HL-60/S4 treated with phorbol 12-myristate 13-acetate at 8.2 ng/mL for 4 days and 3 days (cell line): ENCODE data around the gene ADD1.
"Not testable (repeated sequence)": the region's sequence is repeated elsewhere in the genome, so short reads cannot be mapped to it uniquely, and the experiment has no call there.

Experiments used
- in situ Hi-C: fragments of 300-500 bp; cut with MboI; formaldehyde crosslinking; loops from 2 replicates; pipeline ENCODE4 v1.15.0; 2022; ENCODE audit warnings: low sequenced_read_pairs

The ADD1 gene

DNA sequence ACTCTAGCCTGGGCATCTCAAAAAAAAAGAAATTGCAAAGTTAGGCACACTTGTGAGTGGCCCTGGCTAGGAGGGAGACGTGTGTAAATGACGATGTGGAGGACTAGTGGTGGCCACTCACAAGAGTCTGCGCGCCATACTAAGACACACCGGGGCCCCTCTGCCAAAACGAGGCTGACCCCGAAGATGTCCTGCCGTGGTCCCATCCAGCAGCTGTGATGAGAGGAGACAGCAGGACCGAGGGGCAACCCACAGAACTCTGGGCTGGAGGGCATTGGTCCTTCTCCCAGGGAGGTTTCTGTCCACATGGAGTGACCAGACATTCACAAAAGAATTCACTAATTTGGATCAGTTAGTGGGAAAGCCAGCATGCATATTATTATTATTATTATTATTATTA, 72.1 kb downstream of the ADD1 start:
- in situ Hi-C loops, result no loop called here

GRCh38 chr4:2916696-2917095, 73.1 kb downstream of the ADD1 start:
- in situ Hi-C loops, result not testable (repeated sequence)

GRCh38 chr4:2918300-2918699, 74.7 kb downstream of the ADD1 start:
- in situ Hi-C loops, result not testable (repeated sequence)

GRCh38 chr4:2918714-2919113, 75.1 kb downstream of the ADD1 start:
- in situ Hi-C loops, result not testable (repeated sequence)

- in situ Hi-C loops, result not testable (repeated sequence)
Observed at GRCh38 chr4:2922453-2923101, 78.9 kb downstream of the ADD1 start.

DNA sequence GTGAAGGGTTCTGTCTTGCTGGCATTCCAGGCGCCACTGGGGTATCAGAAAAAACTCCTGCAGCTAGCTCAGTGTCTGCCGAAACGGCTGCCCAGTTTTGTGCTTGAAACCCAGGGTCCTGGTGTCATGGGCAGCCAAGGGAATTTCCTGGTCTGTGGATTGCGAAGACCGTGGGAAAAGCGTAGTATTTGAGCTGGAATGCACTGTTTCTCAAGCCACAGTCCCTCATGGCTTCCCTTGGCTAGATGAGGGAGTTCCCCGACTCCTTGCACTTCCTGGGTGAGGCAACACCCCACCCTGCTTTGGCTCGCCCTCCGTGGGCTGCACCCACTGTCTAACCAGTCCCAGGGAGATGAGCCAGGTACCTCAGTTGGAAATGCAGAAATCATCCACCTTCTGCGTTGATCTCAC, 79.5 kb downstream of the ADD1 start:
- in situ Hi-C loops, result no loop called here

DNA sequence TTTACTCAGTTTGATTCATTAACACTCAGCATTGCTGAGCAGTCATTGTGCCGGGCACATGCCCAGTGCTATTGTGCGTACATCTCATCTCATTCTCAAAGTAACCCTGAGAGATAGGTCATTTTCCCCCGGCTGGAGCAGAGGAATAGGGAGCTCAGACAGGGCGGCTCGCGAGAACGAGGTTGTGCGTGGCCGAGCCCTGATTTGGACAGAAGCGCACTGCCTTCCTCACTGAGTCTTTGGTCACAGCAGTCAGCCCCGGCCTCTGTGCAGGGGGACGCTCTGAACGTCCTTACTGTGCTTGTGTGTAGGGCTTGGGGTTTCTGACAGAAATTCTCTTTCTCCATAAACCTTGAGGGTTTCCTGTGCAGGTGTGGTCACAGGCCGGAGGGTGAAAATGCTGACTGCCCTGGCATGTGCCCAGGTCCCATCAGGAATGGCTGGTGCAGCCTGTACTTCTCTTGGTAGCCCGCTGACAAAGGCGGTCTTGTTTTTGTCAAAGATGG, 80.1 kb downstream of the ADD1 start:
- in situ Hi-C loops, result no loop called here

- in situ Hi-C loops, result no loop called here
Observed at GRCh38 chr4:2924286-2924685, 80.6 kb downstream of the ADD1 start.

DNA sequence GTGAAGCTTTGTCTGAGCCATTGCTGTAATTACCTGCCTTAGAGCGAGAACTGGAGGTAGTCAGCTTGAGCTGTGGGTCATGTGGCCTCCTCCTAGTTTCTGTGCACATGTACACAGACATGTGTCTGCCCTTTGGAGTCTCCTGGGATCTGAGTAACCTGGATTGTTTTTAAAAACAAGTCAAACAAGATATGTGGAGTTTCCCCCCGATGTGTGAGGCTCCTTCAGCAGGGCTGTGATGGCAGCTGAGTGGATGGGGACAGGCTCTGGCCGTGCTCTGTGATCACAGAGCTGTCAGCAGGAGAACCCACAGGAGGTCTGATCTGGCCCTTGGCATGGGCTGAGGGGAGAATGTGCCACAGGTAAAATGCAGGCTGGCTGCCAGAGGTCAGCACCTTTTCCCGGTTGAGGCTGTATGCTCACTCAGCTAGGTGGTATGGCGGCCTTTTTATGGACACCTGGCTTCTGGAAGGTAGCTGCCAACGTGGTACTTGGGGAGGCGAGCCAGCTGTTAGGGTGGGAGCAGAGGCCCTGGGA, 81.2 kb downstream of the ADD1 start:
- in situ Hi-C loops, result no loop called here

GRCh38 chr4:2925496-2925895, 81.9 kb downstream of the ADD1 start:
- in situ Hi-C loops, result no loop called here

DNA sequence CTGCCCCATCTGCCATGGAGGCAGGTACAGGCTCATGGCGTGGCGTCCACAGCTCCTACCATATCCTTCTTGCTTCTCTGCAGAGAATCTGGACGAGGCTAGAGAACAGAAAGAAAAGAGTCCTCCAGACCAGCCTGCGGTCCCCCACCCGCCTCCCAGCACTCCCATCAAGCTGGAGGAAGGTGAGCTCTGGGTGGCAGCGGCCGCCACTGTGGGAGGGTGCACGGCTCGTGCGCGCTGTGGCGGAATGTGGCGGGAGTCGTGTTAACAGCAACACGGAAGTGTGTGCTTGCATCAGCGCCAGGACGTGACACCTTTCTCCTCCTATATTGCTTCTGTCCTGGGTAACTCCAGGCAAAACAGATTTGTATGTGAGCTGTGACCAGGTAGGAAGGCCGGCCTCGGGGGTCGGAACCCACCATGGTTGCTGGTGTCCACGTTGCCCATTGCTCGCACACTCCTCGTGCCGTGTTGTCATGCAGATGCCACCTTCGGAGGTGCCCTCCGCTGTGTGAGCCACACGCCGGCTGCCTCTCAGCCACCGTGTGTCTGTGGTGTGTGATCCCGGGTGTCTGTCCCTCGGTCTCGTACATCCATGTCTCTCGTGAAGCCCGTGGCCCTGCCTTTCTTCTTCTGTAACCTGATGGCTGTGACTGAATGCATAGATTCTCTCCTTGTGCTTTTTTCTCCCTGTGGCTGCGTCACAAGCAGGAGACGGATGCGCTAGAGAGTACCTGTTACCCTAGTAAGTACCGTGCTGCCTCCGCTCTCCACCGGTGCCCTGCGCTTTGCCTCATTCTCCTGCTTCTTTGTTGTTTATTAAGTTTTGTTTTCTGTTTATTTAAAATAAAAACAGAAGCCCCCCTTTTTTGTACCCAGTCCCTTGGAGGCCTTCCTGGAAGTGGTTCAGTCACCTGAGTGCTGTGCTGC, 82.6 kb downstream of the ADD1 start:
- in situ Hi-C loops, result no loop called here

DNA sequence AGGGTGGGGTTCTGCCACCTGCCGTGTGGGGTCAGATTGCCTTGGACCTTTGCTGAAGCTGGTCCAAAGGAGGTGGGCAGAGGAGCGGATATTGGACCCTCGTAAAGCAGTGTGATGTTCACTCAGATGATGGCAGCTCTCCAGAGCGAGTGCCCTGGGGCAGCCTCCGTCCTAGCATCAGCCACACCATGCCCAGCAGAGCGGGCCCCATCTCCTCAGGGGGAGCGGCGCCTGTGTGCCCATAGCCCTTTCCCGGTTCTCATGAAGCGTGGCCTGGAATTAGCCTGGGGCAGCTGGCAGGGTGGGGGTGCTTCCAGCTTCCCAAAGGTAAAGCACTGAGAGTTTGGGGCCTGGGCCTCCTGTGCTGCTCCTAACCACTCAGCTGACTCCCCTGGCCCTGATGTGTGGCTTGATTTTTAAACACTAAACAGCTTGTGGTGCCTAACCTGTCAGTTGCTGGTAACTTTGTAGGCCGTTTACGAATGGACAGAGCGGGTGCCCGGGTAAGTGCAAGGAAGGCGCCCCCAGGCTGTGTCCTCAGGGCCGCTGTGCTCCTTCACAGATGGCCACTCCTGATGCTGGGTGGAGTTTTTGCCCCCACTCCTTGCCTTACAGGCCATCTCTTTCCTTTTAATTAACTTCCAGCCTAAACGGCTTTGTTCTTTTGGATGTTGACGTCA, 83.5 kb downstream of the ADD1 start:
- in situ Hi-C loops, result no loop called here

- in situ Hi-C loops, result no loop called here
Observed at GRCh38 chr4:2927696-2928075, 84.0 kb downstream of the ADD1 start.

GRCh38 chr4:2928242-2929176, 84.9 kb downstream of the ADD1 start:
- in situ Hi-C loops, result no loop called here

DNA sequence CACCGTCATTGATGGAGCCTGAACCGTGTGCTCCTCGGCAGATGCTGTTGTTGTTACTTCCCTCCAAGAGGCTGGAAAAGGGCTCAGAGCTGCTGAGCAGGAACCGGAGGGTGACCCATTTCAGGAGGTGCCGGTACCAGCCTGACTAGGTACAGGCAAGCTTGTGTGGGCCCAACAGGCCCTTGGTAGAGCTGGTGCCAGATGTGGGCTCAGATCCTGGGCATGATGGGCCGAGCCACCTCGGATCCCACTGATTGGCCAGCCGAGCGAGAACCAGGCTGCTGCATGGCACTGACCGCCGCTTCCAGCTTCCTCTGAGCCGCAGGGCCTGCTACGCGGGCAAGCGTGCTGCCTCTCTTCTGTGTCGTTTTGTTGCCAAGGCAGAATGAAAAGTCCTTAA, 85.8 kb downstream of the ADD1 start:
- in situ Hi-C loops, result no loop called here

DNA sequence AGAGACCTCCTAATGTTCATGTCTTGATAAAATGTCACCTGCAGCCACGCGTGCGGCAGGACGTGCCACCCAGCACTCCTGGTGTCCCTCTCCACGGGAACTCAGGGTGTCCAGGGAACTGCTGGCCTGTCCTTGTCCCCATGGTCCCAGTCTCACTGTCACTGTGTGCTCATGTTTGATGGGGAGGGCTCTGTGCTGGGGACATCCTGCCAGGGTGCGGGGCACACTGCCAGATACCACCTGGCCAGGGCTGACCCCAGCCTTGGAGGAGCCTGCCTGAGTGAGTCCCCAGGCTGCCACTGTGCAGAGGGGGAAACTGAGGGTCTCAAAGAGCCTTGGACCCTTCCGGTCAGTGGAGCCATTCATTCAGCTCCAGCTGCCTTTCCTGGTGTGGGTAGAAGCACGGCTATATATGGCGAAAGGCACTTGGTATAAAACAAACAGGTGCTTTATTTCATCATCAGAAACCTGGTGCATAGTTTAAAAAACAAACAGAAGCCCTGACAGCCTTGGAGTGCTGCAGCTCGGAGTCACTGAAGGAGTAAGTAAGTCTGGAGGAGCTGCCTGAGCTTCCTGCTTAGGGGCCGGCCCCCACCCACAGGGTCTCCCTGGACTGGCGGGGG, 86.6 kb downstream of the ADD1 start:
- in situ Hi-C loops, result loop anchor here (10.0 kb wide), 1 partner anchor 165 kb away; no protein-coding TSS in a partner anchor

- in situ Hi-C loops, result loop anchor here (10.0 kb wide), 1 partner anchor 166 kb away; no protein-coding TSS in a partner anchor
Observed at GRCh38 chr4:2930758-2931511, 87.3 kb downstream of the ADD1 start.

DNA sequence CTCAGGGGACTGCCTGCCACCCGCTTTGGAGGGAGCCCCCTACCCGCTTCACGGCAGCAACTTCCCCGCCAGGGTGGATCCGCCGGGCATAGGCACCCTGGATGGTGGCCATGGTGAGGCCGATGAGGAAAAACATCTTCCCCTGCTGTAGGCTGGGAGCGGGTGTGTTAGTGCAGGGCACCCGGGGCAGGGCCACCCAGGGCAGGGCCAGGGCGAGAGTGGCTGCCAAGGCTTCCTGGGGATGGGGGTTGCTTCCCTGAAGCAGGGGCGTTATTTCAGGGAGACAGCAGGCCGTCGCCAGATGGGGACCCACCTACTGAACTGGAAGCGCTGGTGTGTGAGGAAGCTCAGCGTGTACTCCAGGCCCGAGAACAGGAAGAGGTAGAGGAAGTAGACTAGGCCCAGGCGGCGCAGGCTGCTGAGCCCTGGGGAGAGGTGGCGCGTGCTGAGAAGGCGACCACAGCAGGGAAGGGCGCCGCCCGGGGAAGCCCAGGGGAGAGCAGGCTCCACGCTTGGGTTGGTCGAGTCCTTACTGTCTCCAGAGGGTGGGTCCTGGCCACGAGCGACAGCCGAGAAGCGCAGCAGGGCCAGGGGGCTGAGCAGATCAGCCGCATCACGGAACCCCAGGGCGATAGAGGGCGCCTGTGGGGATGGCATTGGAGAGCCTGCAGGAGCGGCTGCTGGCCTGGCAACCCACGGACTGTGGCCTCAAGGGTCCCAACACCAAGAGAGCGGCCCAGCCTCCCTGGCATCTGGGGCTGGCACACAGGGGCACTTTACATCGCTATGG, 88.1 kb downstream of the ADD1 start:
- in situ Hi-C loops, result loop anchor here (10.0 kb wide), 1 partner anchor 167 kb away; no protein-coding TSS in a partner anchor
